ENCODE results near the gene ECD. TPM values are rescaled to one million over a fixed set of nuclear protein-coding genes. Genes with fewer than 3 reads are reported as not detected.
"Not testable (repeated sequence)": the region's sequence is repeated elsewhere in the genome, so short reads cannot be mapped to it uniquely, and the experiment has no call there.

Gene ECD
- total RNA-seq, 1 donor from 2014 or later: 14.4 TPM

DNA sequence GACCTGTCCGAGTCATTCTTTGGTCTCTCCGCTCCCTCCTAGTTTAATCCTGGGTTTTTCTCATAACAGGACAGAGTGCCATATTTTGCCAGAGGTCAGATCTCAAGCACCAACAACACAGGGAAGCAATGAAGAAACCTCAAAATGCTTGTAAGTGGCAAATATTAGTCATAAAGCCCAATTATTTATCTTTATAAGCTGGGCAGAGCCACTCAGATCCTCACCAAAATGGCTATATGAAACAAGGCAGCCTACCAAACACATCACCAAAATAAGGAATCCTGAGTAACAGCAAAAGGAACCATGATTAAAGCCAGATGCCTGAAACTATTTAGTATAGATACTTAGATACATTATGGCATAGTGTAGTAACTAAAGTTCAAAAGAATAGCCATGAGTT lies 4.7 kb downstream of the ECD start:
- intact Hi-C loops (cut with DNase I): loop anchor here (5.0 kb wide), 1 partner anchor 66 kb away; the partner anchor contains the start of gene P4HA1
- no peak for DNase-seq
- ATAC-seq (ENCODE audit: poor library complexity): no peak

DNA sequence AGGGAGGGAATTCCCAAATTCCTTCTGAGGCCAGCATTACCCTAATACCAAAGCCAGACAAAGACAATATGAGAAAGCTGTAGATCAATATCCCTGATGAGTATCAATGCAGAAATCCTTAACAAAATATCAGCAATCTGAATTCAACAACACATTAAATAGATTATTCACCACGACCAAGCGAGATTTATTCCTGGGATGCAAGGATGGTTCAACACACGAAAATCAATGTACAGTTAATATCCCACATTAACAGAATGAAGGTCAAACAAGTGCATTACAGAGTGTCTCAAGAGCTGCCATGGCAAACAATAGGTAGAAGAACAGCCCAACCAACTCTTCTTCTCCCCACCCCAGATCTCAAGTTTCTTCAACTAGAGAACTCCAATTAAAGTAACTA lies 6.1 kb downstream of the ECD start:
- no peak for DNase-seq
- no peak for ATAC-seq (ENCODE audit: poor library complexity)
- intact Hi-C loops (cut with DNase I): loop anchor here (5.0 kb wide), 1 partner anchor 64 kb away; the partner anchor contains the start of gene P4HA1

DNA sequence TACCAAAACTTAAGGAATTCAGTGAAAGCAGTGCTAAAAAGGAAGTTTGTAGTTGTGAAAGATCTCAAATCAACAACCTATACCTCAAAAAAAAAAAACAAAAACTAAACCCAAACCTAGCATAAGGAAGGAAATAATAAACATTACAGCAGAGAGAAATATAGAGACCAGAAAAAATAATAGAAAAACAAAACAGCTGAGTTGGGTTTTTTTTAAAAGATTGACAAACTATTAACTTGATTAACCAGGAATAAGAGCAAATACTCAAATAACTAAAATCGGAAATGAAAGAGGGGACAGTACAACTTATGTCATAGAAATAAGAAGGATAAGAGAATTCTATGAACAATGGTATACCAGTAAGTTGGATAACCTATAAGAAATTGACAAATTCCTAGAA lies 6.7 kb downstream of the ECD start:
- DNase-seq (no peak), ATAC-seq (ENCODE audit: poor library complexity) (no peak)
- intact Hi-C loops (cut with DNase I): loop anchor here (5.0 kb wide), 1 partner anchor 64 kb away; the partner anchor contains the start of gene P4HA1

DNA sequence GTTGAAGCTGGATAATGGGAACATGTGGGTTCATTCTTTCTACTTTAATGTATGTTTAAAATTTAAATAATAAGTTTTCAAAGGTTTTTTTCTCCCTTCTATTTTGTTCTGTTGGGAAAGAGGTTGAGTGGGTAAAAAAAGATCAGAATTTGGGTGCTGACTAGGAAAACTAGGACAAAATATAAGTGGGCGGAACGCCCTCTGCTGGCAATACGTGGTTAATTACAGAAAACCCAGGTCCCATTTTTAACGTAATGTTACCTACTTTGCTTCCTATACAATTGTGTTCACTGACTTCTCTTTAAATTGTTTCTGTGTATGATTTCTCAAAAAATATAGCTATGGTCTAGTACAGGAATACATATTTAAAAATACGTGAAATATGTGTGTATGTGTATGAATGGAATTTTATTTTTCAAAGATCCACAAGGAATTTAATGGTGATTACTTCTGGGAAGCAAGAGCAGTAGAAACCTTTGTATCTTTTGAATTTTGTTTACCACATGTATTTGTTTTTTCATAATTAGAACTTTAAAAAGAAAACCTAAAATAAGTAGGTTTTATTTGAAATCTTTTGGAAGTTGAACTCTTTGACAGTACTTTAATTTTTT lies 8.7 kb downstream of the ECD start:
- ATAC-seq (ENCODE audit: poor library complexity) (no peak), DNase-seq (peak; percentile 48)
- intact Hi-C loops (cut with DNase I): no loop called here

DNA sequence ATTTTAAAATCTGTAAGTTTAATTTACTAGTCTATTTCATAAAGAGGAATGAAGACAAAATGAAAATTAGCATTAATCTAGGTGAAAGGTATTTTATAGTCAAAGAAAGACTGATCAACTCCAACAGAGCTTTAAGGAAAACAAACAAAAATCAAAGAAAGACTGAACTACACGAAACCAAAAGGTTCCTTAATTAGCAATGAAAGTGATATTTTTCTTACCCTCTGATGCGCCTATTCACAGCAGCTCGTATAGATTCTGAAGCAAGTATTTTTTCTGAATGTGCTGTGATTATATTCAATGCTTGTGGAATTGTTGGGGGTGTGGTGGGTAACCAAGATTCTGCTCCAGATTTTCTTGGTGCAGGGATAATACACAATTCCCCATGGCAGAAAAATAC lies 11.8 kb downstream of the ECD start:
- ATAC-seq (ENCODE audit: poor library complexity) (no peak), DNase-seq (no peak)
- intact Hi-C loops (cut with DNase I): no loop called here

DNA sequence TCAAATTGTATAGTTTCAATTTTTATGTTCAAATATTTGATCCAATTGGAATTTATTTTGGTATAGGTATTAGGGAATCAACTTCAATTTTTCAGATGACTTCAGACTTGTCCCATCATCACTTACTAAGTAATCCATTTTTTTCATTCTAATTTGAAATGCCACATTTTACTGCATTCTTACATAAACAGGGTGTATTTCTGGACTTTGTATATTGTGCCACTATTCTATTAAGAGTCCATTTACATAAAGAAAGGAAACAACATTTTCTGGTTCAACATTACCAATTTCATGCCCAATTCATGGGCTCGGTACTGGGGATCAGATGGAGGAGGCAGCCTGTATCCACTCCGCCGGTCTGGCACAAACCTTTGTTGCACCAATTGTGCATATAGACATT lies 15.8 kb downstream of the ECD start:
- intact Hi-C loops (cut with DNase I): no loop called here
- no peak for DNase-seq
- no peak for ATAC-seq (ENCODE audit: poor library complexity)

DNA sequence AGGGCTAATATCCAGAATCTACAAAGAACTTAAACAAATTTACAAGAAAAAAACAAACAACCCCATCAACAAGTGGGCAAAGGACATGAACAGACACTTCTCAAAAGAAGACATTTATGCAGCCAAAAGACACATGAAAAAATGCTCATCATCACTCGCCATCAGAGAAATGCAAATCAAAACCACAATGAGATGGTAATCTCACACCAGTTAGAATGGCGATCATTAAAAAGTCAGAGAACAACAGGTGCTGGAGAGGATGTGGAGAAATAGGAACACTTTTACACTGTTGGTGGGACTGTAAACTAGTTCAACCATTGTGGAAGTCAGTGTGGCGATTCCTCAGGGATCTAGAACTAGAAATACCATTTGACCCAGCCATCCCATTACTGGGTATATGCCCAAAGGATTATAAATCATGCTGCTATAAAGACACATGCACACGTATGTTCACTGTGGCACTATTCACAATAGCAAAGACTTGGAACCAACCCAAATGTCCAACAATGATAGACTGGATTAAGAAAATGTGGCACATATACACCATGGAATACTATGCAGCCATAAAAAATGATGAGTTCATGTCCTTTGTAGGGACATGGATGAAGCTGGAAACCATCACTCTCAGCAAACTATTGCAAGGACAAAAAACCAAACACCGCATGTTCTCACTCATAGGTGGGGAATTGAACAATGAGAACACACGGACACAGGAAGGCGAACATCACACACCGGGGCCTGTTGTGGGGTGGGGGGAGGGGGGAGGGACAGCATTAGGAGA lies 17.0 kb downstream of the ECD start:
- DNase-seq; ATAC-seq (ENCODE audit: poor library complexity); intact Hi-C loops (cut with DNase I): not testable (repeated sequence)

DNA sequence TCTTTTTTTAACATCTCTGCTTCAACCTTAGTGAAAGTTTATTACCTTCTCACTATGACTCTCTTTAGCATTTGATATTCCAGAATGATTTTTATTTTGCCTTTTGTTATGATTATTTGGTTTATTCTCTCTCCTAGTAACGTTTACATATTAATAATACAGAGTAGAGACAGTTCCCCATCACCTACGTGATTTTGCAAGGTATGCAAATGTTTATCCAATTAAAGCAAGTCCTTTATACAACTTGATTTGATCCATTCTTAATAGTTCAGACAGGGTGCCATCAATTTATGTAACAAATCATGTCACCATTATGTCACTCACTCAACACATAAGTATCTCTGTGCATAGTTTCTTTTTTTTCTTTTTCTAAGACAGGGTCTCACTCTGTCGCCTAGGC lies 26.2 kb downstream of the ECD start:
- intact Hi-C loops (cut with DNase I): loop anchor here (10.0 kb wide), 1 partner anchor 107 kb away; no protein-coding TSS in a partner anchor
- ATAC-seq (ENCODE audit: poor library complexity): no peak
- DNase-seq: no peak

DNA sequence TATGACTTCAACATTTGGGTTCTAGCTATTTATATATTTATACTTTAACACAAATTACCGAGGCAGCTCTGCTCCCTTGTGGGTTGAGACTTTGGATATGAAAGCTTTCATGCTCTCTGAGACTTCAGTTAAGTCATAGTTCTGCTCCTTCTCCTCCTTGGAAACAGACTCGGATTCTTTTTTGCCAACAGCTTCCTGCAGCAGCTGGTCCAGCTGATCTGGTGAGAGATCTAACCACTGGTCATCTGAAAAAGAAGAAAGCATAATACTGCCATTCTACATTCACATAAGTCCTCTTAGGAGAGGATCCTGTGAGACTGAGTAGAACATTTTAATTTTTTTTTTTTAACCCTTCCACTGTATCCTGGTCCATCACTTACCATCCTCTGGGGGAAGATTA lies 28.6 kb downstream of the ECD start:
- intact Hi-C loops (cut with DNase I): no loop called here
- no peak for DNase-seq
- no peak for ATAC-seq (ENCODE audit: poor library complexity)

DNA sequence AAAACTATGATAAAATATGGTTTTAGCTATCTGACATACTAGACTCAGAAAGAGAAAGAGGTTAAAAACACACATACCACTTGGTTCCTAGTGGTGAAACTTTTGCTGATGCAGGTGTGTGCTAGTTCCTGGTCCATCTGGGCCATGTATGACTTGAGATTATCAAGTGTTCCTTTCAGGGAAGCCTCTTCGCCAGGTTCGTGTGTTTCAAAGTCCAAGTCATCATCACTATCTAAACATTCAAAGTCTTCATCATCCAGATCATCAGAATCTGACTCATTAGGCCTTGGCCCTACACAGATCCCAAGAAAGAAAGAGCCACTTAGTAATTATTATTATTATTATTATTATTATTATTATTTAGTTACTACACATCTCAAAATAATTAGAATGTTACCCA lies 31.2 kb downstream of the ECD start:
- DNase-seq: no peak
- no peak for ATAC-seq (ENCODE audit: poor library complexity)
- intact Hi-C loops (cut with DNase I): no loop called here

DNA sequence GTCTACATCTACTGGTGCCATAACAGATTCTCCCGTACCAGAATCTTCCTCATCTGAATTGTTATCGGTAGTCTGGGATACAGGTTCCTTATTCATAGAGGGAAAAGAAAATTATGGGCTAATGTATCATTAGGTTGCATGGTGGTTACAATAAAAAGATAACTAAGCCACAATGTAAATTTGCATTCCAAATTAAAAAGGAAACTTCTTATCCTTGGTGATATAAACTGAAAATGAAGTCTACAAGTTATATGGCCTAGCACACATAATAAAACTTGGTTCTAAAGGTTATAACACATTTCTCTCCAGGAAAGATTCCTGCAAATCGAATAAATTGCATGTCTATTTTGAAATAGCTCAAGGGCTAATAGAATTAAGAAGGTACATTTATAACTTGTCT lies 33.1 kb downstream of the ECD start:
- DNase-seq (no peak), ATAC-seq (ENCODE audit: poor library complexity) (no peak)
- intact Hi-C loops (cut with DNase I): no loop called here

DNA sequence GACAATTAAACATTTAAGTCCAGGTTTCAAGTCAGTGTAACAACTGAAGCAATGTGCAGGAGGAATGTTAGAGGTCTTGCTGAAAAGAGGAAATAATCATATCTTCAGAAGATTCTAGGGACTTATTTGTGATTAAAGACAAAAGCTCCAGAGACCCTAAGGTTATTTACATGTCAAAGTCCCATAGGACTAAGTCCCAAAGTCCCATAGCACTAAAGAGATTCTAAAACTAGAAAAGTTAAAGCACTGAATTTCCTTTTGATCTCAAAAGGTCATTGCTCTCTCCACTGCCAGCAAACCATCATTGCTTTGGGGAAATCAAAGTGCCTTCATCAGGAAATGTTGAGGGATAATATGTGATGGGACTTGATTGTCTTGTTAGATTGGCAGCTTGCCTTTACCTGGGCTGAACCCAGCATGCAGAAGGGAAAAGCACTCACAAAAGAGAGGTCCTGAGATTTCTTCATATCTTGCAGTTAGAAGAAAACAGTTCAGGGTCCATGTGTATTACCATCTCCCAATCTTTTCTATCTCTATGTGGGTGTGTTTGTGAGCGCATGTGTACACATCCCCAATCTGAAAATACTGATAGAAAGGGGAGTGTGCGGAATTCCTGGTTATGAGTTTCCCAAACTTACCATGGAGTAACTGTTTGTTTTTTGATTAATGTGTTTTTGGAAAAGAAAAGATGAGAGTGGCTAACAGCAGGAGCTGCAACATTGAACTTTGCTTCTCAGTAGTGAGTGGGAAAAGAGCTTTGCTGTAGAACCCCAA lies 35.7 kb downstream of the ECD start:
- DNase-seq: no peak
- no peak for ATAC-seq (ENCODE audit: poor library complexity)
- intact Hi-C loops (cut with DNase I): no loop called here

DNA sequence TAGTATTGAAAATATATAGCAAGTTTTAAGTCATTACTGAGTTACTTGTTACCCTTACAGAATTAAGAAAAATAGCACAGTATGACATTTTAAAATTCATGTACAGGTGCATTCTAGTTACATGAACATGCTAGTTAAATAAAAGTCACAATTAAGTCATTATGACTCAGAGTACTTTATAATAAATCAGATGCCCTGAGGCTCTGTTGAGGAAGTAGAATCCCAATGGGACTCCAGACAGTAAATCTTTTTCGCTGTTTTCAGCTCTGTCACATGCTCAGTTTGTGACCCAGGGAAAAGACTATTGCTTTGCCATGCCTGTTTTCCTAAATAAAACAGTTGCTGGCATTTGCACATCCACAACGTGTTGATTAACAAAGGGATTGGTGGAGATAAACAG lies 36.5 kb downstream of the ECD start:
- DNase-seq (no peak), ATAC-seq (ENCODE audit: poor library complexity) (no peak)
- intact Hi-C loops (cut with DNase I): no loop called here

DNA sequence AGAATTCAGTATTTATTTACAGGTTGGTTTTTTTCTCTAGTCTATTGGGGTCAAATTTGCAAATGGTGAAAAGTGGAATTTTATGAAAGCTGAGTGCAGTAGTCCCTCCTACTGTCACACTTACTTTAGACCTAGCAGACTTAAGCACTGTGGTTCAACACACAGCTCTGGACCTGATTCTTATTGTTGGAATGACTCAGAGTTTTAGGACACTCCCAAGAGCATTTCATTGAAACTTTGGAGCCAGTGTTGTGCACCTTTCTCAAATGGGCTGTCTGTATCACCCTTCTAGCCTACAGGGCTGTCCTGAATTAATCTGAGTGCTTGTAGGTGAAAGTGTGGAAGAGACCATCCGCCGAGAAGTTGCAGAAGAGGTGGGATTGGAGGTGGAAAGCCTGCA lies 41.5 kb downstream of the ECD start:
- no peak for DNase-seq
- ATAC-seq (ENCODE audit: poor library complexity): no peak
- intact Hi-C loops (cut with DNase I): no loop called here

DNA sequence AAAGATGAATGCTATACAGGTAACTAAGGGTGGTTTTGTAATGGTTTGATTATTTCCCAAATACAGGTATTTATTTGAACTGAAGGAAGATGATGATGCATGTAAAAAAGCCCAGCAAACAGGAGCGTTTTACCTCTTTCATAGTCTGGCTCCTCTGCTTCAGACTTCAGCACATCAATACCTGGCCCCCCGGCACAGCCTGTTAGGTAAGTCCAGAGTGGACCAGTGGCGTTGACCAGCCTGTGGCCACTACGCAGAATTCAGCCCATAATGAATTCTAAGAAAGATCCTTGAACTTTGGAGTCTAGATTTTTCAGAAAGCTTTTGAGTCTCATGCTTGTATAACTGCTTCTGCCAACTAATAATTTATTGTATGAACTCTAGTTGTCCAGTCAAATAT lies 47.9 kb downstream of the ECD start:
- ATAC-seq (ENCODE audit: poor library complexity) (no peak), DNase-seq (no peak)
- intact Hi-C loops (cut with DNase I): no loop called here

DNA sequence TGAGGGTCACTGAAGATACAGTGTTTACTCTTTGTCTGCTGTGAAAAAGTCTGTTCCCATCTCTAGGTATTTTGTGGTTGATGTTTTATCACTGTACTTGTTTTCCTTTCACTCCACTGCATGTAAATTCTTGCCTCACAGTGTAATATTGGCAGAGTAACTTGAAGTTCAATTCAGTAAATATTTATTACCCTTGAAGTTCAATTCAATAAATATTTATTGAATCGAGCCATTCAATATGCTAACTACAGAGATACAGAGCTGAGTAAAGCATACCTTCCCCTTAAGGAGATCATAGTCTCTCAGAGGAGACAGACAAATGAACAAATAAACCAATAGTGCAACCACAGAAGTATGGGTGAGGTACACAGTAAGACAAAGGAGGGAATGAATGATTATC lies 48.4 kb downstream of the ECD start:
- DNase-seq: no peak
- ATAC-seq (ENCODE audit: poor library complexity): no peak
- intact Hi-C loops (cut with DNase I): no loop called here

DNA sequence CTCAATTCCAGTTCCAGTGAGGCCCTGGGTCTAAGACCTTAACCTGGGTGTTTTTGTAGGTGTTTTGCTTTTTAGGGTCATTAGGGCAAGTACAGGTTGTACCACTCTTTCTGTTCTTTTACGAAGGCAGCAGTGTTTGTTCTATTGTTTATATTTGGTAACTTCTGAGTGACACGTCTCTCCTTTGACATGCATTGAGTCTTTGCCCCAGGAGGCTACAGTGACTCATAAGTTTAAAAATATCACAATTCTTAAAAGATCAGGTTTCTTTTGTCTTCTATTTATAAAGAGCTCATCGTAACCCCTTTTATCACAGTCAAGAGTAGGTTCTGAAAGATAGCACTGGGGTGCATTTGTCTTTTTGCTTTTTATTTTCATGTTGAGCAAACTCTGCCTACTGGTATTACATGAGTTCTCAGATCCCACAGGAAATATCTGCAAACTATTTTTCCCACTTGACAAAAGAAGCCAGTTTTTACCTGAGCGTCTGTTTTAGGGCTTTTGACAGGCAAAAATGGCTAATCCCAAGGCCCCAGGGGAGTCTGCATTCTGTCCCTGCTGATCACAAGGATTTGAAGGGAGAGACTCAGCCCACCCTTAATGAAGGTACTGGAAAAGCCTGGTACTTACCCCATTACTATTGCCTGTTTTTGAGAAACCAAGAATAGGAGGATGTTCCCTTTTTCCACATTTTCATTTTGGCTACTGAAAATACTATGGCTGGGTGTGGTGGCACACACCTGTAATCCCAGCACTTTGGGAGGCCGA lies 49.6 kb downstream of the ECD start:
- DNase-seq: no peak
- peak; percentile 79 for ATAC-seq (ENCODE audit: poor library complexity)
- intact Hi-C loops (cut with DNase I): no loop called here

DNA sequence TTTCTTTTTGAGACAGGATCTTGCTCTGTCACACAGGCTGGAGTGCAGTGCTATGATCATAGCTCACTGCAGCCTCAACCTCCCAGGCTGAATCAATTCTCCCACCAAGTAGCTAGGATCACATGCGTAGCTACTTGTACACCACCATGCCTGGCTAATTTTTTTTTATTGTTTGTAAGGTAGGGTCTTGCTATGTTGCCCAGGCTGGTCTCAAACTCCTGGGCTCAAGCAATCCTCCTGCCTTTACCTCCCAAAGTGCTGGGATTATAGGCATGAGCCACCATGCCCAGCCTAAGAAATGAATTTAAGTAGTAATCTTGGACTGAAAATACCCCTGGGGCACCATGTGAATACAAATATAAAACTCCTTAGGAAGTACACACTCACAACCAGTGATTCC lies 51.8 kb downstream of the ECD start:
- no peak for ATAC-seq (ENCODE audit: poor library complexity)
- no peak for DNase-seq
- intact Hi-C loops (cut with DNase I): no loop called here

DNA sequence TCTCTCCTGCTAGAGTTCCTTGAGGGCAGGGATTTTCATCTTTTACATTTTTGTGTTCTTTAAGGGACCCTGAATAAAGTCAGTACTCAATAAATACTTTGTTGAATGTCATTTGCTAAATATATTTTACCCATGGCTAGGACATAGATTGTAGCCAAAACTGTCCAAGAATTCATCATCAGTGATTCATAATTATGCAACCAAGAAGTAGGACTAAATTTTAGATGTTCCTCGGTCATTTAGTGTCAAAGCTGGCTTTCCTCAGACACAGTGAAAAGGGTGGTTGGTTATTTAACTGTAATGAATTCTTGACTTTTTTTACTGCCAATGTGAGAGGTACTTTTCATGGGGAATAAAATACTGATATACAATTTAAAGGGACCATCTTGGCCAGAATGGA lies 54.3 kb downstream of the ECD start:
- ATAC-seq (ENCODE audit: poor library complexity): no peak
- DNase-seq: no peak
- intact Hi-C loops (cut with DNase I): no loop called here
